ENCODE results near the gene DTX3.
A peak's percentile ranks its signal among the peaks of the same experiment; 100 is the strongest.

Gene DTX3

DNA sequence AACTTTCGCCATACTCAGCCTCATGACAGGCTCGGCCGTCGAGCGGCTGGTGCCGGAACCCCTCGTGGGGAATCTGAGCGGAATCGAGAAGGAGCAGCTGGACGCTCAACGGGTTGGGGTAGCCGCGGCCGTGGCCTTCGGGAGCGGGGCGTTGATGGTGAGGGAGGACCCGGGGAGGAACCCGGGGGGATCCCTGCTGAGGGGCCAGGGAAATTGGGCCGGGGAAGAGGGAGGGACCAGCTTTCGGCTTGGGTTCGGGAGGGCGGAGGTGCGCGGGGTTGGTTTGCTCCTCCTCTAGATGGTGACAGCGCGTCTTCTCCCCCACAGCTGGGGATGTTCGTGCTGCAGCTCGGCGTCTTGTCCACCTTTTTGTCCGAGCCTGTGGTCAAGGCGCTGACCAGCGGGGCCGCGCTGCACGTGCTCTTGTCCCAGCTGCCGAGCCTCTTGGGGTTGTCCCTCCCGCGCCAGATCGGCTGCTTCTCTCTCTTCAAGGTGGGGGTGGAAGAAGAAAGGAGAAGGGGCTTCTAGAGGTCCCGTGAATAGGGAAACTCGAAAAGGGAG lies 16.4 kb downstream of the DTX3 start:
- peak; percentile 58 for DNase-seq

DNA sequence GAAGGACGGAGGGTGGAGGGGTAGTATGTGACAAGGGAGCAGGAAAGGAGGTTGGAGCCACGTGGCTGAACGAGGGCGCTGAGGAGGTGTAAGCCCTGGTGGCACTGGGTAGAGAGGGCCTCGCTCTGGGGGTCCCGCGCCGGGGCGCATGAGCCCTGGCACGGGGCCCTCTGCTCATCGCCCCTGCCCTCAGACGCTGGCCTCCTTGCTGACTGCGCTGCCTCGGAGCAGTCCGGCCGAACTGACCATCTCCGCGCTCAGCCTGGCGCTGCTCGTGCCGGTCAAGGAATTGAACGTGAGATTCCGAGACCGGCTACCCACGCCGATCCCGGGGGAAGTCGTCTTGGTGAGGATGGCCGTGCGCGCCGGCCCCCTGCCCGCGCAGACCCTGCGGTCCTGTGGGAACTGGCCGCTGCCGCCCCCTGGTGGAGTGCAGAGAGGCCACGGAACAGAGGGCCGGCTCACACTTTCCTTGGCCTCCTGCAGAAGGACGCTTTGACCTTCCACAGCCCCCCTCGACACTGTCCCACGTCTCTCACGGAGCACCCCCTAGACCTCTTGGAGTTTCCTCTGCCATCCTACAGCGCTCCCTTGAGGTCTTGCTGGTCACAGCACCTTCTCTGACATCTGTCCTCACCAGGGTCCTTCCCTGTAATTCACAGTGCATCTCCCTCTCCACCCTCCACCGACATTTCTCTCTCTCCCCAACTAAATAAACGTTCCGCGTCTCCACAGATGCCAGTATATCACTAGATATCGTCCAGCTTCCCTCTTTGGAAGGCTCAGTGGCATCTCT lies 17.1 kb downstream of the DTX3 start:
- peak; percentile 76 for DNase-seq

DNA sequence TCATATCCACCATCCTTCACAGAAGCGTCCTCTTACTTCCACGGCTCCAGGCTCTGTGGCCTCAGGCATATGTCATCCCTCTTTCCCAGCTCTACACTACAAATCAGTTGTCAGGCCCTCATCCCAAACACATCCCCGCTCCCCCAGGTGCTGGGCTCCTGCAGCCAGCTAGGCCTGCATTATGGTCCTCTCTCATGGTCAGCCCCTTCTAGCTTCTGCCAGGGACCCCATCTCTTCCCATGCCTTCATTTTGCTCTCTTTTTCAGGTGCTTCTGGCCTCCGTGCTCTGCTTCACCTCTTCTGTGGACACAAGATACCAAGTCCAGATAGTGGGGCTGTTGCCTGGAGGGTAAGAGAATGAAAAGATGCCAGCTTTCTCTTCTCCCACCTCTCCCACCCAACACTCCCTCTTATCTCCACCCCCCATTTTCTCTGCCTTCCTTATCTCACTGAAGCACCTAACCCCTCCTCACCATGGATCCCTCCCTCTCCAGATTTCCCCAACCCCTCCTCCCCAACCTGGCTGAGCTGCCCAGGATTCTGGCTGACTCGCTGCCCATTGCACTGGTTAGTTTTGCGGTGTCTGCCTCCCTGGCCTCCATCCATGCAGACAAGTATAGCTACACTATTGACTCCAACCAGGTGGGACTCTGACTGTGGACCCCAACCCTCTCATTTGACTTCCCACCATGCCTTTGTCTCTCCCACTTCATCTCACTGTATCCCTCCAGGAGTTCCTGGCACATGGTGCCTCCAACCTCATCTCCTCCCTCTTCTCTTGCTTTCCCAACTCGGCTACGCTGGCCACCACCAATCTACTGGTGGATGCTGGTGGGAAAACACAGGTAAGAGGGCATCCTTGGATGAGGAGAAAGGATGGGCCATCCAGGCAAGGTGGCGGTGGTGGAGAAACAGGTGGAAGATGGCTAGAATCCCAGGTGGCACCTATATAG lies 17.9 kb downstream of the DTX3 start:
- no peak for DNase-seq

DNA sequence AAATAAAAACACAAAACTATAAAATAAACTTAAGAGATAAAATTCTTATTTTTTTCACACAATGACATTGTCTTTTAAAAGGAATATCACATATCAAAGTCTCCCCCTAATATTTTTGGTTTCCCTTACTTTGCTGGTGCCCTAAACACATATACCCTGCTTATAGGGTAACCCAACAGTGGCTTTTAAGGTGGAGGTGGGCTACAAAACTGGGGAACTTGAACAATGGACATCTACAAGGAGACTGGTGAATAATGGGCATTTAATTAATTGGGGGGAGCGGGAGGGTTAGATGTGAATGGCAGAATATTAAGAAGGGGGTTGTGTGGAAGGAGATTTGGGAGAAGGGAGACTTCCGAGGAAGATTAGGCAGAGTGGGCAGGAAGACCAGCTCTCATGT lies 18.8 kb downstream of the DTX3 start:
- DNase-seq, result no peak

DNA sequence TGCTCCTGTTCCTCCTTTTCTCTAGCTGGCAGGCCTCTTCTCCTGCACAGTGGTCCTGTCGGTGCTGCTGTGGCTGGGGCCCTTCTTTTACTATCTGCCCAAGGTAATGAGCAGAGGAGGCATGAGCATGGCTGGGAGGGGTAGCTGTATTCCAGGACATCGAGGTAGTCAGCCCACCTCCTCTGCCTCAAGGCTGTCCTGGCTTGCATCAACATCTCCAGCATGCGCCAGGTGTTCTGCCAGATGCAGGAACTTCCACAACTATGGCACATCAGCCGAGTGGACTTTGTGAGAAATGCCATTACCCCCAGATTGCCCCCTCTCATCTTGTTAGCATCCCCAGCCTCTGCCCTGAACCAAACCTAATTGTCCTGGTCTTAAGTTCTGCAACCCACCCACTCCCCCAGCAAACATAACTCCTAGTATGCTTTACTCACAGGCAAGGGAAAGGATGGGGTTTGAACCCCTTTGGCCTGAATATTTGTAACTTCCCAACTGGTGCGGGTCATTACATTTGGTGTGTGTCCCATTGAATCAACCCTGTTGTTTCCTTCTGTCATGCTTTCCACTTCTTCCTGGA lies 19.3 kb downstream of the DTX3 start:
- DNase-seq, result no peak

DNA sequence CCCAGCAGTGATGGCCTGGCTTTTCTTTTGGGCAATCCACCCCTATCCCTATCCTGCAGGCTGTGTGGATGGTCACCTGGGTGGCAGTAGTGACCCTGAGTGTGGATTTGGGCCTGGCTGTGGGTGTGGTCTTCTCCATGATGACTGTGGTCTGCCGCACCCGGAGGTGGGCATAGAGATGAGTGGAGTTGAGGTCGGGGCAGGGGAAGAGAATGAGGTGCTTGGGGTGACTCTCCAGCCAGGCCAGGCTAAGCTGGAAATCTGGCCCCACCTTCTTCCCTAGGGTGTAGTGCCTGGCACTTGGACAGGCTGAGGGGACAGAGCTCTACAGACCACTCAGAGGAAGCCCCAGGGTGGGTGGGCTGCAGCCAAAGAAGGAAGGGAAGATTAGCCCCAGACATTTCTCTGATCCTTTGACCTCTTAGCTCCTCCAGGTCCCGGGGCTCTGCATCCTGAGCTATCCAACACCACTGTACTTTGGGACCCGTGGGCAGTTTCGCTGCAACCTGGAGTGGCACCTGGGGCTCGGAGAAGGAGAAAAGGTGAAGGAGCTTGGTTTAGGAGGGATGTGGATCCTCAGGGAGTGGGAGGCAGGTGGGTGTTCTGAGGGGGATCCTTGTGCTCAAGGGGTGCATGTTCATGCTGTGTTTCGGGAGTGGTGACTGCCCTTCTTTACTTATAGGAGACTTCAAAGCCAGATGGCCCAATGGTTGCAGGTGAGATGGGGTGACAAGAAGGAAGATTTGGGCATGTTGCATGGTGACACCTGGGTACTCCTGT lies 20.0 kb downstream of the DTX3 start:
- DNase-seq, result no peak

DNA sequence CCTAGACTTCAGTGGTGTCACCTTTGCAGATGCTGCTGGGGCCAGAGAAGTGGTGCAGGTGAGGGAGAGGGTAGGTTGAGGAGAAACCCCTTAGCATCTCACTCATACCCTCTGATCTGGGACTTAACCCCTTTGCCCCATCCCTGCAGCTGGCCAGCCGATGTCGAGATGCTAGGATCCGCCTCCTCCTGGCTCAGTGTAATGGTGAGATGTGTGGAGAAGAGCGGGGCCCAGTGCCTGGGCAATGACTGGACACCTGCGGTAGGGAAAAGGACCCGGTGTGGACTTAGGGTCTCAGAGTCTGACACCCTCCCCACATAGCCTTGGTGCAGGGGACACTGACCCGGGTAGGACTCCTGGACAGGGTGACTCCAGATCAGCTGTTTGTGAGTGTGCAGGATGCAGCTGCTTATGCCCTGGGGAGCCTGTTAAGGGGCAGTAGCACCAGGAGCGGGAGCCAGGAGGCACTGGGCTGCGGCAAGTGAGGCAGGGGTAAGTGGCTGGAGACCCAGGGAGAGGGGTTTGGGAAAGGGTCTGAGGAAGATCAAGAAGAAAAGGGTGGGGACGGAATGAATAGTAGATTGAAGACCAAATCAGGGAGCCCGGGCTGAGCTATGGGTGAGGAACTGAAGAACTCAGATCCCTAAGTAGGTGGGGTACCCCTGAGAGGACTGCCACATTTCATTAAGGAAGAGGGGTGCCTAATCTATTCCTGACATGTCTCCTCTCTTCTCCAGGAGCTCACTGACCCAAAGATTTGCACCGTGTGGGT lies 20.8 kb downstream of the DTX3 start:
- DNase-seq, result no peak

DNA sequence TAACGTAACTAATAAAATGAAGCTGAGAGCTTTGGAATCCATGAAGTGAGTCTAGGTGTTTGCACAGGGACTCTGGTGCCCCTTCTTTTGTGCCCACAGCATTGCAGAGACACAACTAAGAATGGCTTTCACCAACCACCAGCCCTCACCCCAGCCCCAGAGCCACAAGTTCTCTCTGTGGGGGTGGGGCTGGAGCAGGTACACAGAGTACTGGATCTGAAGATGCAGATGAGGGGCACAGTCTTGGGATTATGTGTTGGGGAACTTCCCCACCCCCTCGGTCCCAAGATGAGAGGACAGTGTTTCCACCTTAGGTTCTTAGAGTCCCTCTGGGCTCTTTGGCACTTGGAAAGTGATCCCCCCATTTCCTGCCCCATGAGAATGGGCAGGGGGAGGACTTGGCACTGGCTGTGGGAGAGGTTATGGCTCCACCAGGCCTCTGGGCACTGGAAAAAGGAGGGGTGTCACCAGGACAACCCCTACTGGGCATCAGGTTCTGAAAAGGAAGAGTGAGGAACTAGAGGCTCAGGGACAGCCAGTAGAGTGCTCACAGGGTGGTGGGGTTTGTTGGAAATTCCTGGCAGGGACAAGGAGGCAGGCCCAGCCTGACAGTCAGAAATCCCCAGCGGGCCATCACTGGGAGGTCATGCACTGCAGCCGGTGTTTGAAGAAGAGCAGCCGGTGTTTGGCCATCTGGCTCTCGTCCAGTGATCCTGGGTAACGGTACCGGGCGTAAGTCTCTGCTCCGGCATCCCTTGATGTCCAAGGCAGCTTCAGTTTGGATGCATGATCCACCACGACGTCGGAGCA lies 21.7 kb downstream of the DTX3 start:
- no peak for DNase-seq

DNA sequence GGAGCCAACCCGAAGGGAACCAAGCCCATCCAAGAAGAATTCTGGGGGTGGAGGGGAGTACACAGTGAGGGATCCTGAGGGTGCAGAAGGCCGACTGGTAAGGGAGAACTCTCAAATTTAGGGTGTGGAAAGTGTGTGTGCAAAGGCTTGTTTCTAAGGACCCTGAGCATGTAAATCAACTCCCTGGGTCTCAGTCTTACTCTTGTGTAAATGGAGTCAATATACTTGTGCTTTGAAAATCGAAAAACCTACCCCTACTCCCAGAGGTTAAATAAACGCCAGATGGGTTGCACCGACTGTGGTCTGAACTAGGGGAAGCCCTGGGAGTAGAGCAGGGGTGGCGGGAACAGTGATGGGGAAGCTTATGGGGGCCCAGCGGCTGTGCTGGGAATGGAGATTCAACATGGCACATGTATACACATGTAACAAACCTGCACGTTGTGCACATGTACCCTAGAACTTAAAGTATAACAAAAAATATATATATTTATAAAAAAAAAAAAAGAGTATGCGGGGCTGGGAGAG lies 22.4 kb downstream of the DTX3 start:
- no peak for DNase-seq

DNA sequence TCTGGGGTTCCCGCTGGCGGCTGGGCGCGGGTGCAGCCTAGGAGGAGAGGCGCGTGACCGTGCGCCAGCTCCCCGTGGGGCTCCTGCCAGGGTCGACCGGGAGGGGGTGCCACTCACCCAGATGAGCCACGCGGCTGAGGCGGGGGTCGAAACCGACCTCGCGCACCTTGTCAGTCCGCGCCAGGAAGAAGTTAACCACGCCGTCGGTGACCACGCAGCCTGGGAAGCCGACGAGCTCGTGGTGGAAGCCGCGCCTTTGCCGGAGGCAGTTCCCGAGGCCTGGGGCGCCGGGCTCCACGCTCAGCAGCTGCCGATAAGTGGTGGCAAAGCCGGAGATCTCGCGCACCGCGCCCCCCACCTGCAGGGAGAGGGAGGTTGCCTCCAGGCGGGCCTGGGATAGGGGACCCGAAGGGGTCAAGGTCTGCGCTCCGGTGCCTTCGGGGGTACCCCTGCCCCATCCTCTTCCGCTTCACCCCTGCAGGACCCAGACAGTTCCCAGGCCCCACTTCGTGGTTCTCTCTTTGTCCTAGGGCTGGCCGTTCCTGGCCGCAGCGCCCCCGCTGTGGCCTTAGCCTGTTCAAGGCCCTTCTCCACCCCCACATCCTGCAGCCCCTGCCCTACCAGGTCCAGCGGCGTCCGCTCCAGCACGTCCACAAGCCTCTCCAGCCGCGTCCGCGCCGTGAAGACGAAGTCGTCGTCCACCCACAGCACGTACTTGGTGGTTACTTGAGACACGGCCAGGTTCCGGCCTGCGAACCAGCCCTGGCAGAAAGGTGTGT lies 23.1 kb downstream of the DTX3 start:
- DNase-seq, result no peak

DNA sequence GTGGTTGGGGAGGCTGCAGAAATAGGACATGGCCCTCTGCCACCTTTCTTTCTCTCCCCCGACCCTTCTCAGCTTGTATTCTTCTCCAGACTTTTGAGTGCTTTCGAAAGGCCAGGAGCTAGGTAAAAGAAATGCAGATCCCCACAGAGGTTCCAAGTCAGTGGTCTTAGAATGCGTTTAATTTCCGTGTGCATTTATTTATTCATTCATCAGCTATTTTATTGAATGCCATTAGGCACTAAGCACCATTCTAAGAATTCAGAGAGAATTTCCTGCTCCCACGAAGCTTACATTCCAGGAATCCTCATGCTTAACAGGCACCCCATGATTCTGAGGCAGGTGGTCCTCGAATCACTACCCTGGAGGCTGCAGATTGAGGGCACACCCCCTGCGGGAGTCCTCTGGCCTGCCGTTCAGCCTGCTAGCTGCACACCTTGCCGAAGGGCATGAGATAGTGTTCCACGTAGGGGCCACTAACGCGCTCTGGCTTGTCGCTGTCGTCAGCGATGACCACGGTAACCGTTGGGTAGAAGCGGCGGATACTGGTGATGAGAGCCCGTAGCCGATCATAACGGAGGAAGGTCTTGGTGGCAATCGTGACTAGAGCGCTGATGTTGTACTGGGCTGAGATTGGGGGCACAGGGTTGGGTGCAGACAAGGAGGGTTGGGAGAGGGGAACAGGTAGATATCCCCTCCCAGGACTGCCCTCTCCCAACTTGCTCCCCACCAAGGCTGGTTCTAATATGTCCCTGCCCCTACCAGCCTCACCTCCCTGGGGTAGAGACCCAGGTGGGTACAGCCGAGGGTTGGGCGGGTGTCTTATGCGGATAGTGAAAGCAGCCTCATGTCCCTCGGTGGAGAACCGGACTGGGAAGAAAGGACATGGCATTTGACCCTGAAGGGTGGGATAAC lies 23.9 kb downstream of the DTX3 start:
- no peak for DNase-seq

DNA sequence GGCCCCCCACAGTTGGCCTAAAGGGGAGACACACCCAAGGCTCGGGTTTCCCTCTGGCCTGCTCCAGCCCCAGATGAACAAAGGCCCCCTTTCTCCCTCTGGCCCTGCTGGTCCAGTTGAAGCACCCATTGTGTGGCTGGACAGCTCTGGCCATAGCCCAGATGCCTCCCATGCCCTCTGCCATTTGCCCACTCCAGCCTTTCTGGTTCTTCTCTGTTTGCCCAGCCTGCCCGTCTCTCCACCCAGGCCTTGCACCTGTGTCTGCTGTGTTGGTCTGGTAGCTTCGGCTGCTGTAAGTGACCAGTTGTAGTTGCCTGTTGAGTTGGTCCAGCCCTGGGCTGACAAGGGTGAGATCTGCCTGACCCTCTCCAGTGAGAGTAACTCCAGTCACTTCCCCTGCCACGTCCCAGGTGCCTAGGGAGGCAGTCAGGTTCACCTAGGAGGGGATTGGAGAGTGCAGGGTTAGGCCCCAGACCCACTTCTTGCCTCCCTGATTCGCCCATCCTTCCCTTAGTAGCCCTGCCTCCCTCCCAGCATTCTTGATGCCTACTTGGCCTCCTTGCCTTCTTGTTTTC lies 25.4 kb downstream of the DTX3 start:
- no peak for DNase-seq

DNA sequence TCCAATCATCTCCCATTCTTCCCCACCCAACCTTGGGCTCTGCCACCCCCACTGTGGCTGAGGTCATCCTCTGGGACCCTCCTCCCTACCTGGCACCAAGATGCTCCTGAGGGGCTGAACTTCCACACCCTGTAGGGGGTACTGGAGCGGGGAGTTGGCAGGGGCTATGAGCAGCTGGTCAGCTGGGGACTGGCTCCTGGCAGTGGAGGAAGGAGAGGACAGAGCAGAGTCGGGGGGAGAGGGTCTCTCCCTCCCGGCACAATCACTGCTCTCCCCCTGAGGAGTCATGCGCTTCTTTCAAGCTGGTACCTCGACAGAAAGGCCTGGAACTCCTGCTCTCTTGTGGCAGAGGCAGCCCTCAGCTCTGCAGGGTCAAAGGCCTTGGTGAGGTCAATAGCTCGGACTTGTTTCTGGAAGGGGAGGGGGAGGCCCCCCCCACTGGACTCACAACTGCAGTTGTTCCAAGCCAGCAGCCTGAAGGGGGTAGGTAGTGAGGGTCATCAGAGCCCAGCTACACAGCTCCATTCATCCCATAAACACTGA lies 26.3 kb downstream of the DTX3 start:
- DNase-seq, result no peak

DNA sequence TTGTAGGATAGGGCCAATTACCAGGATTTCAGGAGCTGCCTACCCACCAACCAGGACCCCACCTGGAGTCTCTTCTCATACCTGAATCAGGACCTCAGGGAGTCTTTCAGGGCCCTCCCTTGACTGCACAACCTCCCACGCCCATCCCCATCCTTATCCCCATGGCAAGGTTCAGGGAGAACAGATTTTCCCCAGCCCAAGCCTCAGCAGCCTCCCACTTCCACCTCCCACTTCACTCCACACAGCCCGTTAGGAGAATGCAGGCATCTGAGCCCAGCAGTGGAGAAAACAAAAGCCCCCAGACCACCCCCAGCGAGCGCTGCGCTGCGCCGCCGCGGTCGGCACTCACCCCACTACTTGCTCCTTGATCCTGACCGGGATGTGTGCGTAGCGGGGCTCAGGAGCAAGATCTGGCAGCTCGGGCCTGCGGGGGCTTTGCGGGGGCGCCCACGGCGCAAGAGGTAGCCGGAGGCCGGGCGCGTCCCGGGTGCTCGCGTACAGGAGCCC lies 27.0 kb downstream of the DTX3 start:
- DNase-seq, result no peak

DNA sequence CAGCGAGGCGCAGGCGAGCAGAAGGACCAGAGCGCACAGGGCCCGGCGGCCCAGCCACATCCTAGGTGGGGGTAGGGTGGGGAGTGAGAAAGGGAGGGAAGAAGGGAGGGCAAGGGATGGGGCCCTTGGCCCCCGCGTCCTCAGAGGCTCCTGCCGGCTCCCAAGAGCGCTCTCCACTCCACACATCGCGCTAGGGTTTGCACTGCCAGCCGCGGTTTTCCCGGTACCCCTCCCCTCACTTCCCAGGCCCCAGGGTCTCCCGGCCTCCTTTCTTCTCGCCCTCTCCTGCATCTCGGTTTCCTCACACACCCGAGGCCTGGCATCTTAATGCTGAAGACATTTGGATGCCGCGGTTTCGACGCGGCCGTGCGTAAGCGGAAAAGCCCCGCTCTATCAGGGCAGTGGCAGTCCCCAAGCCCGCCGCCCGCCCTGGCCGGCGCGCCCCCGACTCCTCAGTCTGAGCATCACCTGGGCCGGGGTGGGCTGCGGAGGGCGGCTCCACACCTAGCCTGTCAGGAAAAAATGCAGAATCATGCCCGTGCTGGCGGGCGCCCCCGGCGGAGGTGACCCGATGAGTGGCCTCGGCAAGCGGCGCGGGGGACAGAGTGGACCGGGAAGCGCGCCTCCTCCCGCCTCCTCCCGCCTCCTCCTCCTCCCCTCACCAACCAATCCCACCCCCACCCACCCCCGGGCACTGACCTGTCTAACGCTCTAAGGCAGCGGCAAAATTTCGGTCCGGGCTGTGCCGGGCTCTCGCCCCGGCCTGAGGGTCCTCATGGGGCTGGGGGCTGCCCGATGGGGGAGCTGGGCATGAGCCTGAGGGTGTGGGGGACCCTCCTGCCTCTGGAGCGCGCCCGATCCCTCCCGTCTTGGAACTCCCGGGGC lies 27.7 kb downstream of the DTX3 start:
- DNase-seq, result peak; percentile 71
